HCT116 (cell line): ENCODE results near the gene TMEM200C.

ENCODE experiments used
- CEBPB ChIP-seq: IDR thresholded peaks from 2 replicates; pipeline ENCODE4 v1.6.1; 2012; ENCODE audit warnings: low read depth
- EGR1 ChIP-seq: IDR thresholded peaks from 2 replicates; pipeline ENCODE4 v1.6.1; 2012; ENCODE audit warnings: low read depth
- EZH2 ChIP-seq: fragments of 200-600 bp; sonication (generic); IDR thresholded peaks from 2 replicates; pipeline ENCODE4 v1.6.1; 2017; ENCODE audit warnings: antibody characterized with exemption, mixed run types
- POLR2A ChIP-seq: IDR thresholded peaks from 2 replicates; pipeline ENCODE4 v1.7.0; 2011; ENCODE audit warnings: borderline replicate concordance; ENCODE audit not compliant: insufficient read depth, insufficient read length; ENCODE audit errors: extremely low read depth
- POLR2AphosphoS5 ChIP-seq: IDR thresholded peaks from 2 replicates; pipeline ENCODE4 v1.6.1; 2011; ENCODE audit warnings: mild to moderate bottlenecking, low read depth, low read length, moderate library complexity
- RAD21 ChIP-seq: IDR thresholded peaks from 2 replicates; pipeline ENCODE4 v1.6.1; 2012; ENCODE audit warnings: low read depth, mild to moderate bottlenecking
- SIN3A ChIP-seq: IDR thresholded peaks from 2 replicates; pipeline ENCODE4 v1.6.1; 2012; ENCODE audit warnings: low read depth
- SRF ChIP-seq: IDR thresholded peaks from 2 replicates; pipeline ENCODE4 v1.6.1; 2012; ENCODE audit warnings: low read depth
- YY1 ChIP-seq: IDR thresholded peaks from 2 replicates; pipeline ENCODE4 v1.6.1; 2011; ENCODE audit warnings: low read length, low read depth, moderate library complexity, mild to moderate bottlenecking; ENCODE audit not compliant: insufficient replicate concordance; ENCODE audit errors: extremely low read depth
- ZNF274 ChIP-seq: fragments of 200-500 bp; sonication (Bioruptor generic); IDR thresholded peaks from 2 replicates; pipeline ENCODE4 v1.6.1; 2014; ENCODE audit warnings: mild to moderate bottlenecking, low read depth, low read length, inconsistent platforms
- TF ChIP-seq, protein P1 (sequence below): IDR thresholded peaks from 2 replicates; pipeline ENCODE4 v1.6.1; 2012; ENCODE audit warnings: low read depth
- TF ChIP-seq, protein P2 (sequence below), 3 experiments: fragments of 200-600 bp in 1 of 3; sonication (generic) in 1 of 3; IDR thresholded peaks in 2 of 3; conservative IDR thresholded peaks in 1 of 3; 2 replicates each; pipeline ENCODE4 v1.5.1; 2012 to 2017; ENCODE audit warnings: low read depth in 2 of 3, low read length in 2 of 3, antibody characterized with exemption in 1 of 3, borderline replicate concordance in 1 of 3, control low read depth in 1 of 3, mild to moderate bottlenecking in 1 of 3, mixed read lengths in 1 of 3, mixed run types in 1 of 3, moderate library complexity in 1 of 3; ENCODE audit not compliant: insufficient read depth in 1 of 3
- TF ChIP-seq, protein P3 (sequence below): IDR thresholded peaks from 2 replicates; pipeline ENCODE4 v1.6.1; 2012

DNA sequence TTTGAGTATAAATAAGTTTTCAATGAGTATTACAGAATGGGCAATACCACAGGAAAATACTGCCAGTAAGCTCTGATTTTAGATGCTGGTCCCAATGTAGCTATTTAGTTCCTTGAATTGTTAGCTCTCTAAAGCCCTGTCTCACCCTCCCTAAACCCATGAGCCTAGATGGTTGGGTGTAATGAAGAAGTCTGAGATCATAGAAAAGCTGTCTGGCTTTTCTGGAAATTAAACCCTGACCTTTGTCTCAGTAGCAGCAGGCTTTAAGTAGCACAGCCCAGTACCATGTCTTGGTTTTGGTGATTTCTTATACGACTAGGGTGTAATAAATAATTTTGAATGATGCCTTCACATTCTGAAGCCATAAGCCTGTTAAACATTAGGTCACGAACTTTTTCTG is 55.3 kb downstream of the TMEM200C start:
- TF ChIP-seq POLR2A (no peak), ZNF274 (no peak), EGR1 (no peak), EZH2 (no peak), RAD21 (no peak), YY1 (no peak), SIN3A (no peak), POLR2AphosphoS5 (no peak), SRF (no peak), CEBPB (no peak)
- TF ChIP-seq, protein P1, sequence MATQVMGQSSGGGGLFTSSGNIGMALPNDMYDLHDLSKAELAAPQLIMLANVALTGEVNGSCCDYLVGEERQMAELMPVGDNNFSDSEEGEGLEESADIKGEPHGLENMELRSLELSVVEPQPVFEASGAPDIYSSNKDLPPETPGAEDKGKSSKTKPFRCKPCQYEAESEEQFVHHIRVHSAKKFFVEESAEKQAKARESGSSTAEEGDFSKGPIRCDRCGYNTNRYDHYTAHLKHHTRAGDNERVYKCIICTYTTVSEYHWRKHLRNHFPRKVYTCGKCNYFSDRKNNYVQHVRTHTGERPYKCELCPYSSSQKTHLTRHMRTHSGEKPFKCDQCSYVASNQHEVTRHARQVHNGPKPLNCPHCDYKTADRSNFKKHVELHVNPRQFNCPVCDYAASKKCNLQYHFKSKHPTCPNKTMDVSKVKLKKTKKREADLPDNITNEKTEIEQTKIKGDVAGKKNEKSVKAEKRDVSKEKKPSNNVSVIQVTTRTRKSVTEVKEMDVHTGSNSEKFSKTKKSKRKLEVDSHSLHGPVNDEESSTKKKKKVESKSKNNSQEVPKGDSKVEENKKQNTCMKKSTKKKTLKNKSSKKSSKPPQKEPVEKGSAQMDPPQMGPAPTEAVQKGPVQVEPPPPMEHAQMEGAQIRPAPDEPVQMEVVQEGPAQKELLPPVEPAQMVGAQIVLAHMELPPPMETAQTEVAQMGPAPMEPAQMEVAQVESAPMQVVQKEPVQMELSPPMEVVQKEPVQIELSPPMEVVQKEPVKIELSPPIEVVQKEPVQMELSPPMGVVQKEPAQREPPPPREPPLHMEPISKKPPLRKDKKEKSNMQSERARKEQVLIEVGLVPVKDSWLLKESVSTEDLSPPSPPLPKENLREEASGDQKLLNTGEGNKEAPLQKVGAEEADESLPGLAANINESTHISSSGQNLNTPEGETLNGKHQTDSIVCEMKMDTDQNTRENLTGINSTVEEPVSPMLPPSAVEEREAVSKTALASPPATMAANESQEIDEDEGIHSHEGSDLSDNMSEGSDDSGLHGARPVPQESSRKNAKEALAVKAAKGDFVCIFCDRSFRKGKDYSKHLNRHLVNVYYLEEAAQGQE: no peak
- TF ChIP-seq, protein P2, sequence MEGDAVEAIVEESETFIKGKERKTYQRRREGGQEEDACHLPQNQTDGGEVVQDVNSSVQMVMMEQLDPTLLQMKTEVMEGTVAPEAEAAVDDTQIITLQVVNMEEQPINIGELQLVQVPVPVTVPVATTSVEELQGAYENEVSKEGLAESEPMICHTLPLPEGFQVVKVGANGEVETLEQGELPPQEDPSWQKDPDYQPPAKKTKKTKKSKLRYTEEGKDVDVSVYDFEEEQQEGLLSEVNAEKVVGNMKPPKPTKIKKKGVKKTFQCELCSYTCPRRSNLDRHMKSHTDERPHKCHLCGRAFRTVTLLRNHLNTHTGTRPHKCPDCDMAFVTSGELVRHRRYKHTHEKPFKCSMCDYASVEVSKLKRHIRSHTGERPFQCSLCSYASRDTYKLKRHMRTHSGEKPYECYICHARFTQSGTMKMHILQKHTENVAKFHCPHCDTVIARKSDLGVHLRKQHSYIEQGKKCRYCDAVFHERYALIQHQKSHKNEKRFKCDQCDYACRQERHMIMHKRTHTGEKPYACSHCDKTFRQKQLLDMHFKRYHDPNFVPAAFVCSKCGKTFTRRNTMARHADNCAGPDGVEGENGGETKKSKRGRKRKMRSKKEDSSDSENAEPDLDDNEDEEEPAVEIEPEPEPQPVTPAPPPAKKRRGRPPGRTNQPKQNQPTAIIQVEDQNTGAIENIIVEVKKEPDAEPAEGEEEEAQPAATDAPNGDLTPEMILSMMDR (IDR thresholded peaks at IDR 0.05 in 2 of 3, conservative IDR thresholded peaks at IDR 0.05 in 1 of 3; ENCODE audit: borderline replicate concordance in 1 of 3, insufficient read depth in 1 of 3, low read depth in 2 of 3, low read length in 2 of 3): no peak
- TF ChIP-seq, protein P3, sequence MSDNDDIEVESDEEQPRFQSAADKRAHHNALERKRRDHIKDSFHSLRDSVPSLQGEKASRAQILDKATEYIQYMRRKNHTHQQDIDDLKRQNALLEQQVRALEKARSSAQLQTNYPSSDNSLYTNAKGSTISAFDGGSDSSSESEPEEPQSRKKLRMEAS: no peak
